Body of pancreas (tissue), 4 donors: ENCODE data around the gene BGN.

ENCODE experiments used
- POLR2A ChIP-seq, 3 donors: fragments of 450-650 bp; IDR thresholded peaks; one replicate each; pipeline ENCODE4 v1.6.1; 2016; ENCODE audit warnings: antibody characterized with exemption in 3 of 3, mild to moderate bottlenecking in 2 of 3
- TF ChIP-seq, protein P1 (sequence below), 7 experiments: fragments of 450-650 bp in 4 of 7; fragments of 200-600 bp in 3 of 7; sonication (generic) in 3 of 7; IDR thresholded peaks; one replicate each; pipeline ENCODE4 v1.5.1; 2016 to 2019; ENCODE audit warnings: antibody characterized with exemption in 7 of 7

DNA sequence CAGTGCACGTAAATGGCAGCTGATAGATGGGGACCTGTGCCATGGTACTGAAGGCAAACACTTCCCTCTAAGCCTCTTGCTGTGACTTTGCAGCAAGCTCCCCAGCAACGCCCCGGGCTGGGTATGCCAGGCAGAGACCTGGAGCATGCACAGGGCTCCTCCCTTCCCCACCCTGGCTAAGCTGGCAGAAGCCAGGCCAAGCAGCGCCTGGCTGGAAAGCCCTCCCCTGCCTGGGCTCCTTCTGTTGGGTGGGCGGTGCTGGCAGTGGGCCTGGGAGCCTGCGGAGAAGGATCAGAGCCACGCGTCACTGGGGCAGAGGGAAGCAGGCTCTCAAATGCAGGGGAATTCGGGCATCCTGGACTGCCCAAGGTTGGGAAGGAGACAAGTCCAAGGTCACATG lies 26.3 kb downstream of the BGN start:
- TF ChIP-seq, protein P1, sequence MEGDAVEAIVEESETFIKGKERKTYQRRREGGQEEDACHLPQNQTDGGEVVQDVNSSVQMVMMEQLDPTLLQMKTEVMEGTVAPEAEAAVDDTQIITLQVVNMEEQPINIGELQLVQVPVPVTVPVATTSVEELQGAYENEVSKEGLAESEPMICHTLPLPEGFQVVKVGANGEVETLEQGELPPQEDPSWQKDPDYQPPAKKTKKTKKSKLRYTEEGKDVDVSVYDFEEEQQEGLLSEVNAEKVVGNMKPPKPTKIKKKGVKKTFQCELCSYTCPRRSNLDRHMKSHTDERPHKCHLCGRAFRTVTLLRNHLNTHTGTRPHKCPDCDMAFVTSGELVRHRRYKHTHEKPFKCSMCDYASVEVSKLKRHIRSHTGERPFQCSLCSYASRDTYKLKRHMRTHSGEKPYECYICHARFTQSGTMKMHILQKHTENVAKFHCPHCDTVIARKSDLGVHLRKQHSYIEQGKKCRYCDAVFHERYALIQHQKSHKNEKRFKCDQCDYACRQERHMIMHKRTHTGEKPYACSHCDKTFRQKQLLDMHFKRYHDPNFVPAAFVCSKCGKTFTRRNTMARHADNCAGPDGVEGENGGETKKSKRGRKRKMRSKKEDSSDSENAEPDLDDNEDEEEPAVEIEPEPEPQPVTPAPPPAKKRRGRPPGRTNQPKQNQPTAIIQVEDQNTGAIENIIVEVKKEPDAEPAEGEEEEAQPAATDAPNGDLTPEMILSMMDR (IDR thresholded peaks at IDR 0.05): no peak
- TF ChIP-seq POLR2A (IDR thresholded peaks at IDR 0.05): no peak
